GM12892 (cell line): Measurements from ENCODE around the gene NAA40.
A peak's percentile ranks its signal among the peaks of the same experiment; 100 is the strongest.

Source experiments
- DNase-seq: peaks from one replicate; pipeline ENCODE4 v3.0.0; 2011; ENCODE audit not compliant: insufficient read length
- FAIRE-seq: peaks from 2 replicates; lab custom pipeline; 2011; peaks lifted over from hg19 to GRCh38; lab: Jason Lieb, UNC
- POLR2A ChIP-seq: IDR thresholded peaks from 2 replicates; pipeline ENCODE4 v1.6.1; 2011; ENCODE audit warnings: low read depth, low read length, control low read depth
- POLR2AphosphoS5 ChIP-seq: IDR thresholded peaks from 2 replicates; pipeline ENCODE4 v1.6.1; 2011; ENCODE audit warnings: low read depth, low read length, control low read depth
- TAF1 ChIP-seq: IDR thresholded peaks from 2 replicates; pipeline ENCODE4 v1.6.1; 2011; ENCODE audit warnings: low read depth, mild to moderate bottlenecking, control low read depth, low read length, borderline replicate concordance

Gene NAA40

DNA sequence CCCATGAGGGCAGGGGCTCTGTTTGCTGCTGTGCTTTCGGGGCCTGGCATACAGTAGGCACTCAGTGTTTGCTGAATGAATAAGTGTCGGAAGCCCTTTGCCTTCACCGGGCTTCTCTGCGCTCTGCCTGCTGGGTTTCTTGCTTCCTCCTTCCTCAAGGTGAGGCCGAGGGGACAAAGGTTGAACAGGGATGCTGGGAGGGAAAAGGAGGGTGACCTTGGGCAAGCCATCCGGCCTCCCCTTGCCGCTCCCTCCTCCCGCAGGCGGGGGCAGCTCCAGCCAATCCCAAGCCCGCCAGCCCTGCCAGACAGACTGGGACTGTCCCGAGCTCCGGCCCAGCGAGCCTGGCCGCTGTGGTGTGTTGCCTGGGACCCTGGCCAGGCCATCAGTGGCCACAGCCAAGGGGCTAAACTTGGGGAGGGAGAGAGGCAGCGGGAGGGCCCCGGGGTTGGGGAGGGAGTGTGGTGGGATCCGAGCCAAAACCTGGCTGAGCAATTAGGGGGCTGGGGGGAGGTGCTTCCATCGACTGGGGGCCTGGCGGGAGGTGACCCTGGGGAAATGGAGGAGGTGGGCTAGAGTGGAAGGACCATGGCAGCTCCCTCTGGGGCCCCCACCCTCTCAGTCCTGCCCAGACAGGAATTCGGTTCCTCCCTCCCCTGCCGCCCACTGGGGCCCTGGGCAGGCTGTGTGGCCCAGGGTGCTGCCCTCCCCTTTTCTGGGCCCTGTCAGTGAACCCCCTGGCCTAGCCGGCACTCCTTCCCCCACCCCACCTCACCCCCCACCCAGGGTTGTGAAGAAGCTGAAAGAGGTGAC lies 18.5 kb upstream of the NAA40 start:
- DNase-seq (no peak), FAIRE-seq (no peak)
- TF ChIP-seq TAF1 (no peak), POLR2A (no peak), POLR2AphosphoS5 (no peak)

DNA sequence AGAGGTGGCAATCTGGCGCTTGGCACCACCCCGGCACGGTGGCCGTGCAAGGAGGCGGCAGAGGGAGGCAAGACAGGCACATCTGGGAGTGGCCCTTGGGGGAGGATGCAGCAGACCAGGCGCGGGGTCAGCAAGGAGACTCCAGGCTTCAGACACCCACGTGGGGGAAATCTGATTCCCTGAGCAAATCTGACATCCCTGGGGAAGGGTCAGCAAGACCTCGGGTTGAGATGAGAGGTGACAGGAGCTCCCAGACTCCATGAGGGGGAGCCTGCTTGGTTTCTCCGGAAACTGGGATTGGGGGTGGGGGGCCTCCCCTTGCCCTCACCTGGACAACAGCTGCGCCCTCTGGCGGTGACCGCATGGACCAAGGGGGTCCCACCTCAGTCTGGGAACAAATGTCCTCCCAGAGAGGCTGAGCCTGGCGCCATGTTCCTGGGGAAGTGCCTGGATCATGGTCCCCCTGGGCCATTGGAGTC lies 17.8 kb upstream of the NAA40 start:
- FAIRE-seq (peak; percentile 21), DNase-seq (no peak)
- TF ChIP-seq POLR2AphosphoS5: no peak
- no peak for TF ChIP-seq POLR2A
- TF ChIP-seq TAF1: no peak

DNA sequence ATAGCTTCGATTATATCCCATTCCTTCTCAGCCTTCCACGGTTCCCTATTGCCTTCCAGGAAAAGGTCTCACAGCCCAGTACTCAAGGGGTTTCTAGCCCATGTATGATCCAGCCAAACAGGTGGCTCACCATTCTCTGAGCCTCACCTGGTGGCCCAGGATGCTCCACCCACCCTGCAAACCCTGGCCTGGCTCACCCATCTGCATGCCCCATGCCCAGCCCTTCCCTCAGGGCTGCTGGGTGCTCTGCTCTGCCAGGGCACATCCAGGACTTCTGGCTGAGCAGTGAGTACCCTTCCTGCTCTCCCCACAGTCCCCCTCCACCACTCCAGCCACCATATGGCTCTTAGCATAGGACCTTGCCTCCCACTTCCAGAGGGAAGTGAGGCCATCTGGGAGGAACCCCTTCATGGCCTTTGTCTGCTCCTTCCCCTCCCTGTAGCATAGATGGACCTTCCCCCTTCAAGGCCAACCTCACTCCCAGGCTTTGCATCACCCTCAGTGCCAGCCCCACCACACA lies 16.1 kb upstream of the NAA40 start:
- FAIRE-seq: no peak
- TF ChIP-seq TAF1 (no peak), POLR2AphosphoS5 (no peak), POLR2A (no peak)
- no peak for DNase-seq

DNA sequence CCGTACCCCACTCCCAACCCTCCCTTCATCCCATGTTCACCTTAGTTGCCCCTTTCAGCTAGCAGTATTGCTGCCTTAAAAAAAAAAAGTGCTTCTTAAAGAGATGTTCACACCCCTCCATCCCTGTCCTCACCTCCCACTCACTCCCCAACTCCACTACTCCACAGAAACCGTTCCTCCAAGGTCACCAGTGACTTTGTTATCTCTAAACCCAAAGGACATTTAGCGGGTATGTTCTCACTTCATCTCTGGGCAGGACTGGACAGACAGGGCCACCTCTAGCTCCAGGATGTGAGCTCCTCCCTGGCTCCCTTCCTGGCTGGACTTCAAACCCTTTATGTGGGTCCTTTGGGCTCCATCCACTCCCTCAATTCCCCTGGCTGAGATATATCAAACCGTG lies 15.5 kb upstream of the NAA40 start:
- DNase-seq (no peak), FAIRE-seq (no peak)
- no peak for TF ChIP-seq POLR2A
- TF ChIP-seq POLR2AphosphoS5: no peak
- TF ChIP-seq TAF1: no peak

DNA sequence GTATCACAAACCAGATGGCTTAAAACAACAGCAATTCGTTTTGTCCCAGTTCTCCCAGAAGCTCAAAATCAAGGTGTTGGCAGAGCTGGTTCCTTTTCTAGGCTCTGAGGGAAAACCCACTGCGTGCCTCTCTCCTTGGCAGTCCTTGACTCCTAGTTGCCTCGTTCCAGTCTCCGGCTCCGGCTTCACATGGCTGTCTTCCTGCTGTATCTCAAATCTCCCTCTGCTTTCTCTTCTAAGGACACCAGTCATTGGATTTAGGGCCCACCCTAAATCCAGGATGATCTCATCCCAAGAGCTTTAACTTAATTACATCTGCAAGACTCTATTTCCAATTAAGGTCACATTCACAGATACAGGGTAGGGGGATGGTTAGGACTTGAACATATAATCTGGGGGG lies 9.2 kb upstream of the NAA40 start:
- TF ChIP-seq TAF1 (no peak), POLR2AphosphoS5 (no peak), POLR2A (no peak)
- no peak for DNase-seq
- FAIRE-seq: no peak

DNA sequence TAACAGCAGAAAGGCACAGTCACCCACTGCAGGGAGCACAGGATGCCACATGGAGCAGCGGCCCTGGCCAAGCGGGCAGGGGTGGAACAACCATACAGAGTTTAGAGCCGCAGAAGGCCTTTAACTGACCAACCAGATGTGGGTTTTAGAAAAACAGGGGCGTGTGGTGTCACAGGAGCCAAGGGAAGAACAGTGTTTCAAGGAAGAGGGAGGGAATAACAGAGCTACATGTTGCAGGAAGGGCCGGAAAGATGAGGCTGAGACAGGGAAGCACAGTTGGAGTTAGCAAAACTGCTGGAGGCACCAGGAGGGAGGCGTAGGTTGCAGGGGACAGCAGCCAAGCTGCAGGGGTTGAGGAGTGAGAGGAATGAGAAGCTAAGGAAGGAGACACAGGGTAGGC lies 7.8 kb upstream of the NAA40 start:
- DNase-seq (no peak), FAIRE-seq (no peak)
- TF ChIP-seq POLR2A: no peak

DNA sequence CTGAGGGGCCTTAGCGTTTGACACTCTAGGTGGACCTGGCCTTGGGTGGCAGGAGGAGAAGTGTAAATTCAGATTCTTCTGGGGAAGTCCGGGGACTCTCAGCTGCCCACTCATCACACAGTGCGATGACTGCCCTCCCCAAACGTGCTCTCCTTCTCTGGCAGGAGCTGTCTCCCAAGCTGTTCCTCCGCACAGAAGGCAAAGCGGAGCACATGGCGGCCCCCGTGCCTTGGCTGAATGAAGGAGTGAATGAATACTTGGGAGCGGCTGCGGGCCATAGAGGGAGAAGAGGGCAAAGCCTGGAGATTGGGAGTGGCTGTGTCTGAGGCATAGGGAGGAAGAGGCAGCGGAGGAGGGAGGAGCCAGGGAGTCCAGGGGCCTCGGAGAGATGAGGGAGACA lies 6.9 kb upstream of the NAA40 start:
- DNase-seq (no peak), FAIRE-seq (no peak)
- TF ChIP-seq TAF1 (no peak), POLR2AphosphoS5 (no peak), POLR2A (no peak)

DNA sequence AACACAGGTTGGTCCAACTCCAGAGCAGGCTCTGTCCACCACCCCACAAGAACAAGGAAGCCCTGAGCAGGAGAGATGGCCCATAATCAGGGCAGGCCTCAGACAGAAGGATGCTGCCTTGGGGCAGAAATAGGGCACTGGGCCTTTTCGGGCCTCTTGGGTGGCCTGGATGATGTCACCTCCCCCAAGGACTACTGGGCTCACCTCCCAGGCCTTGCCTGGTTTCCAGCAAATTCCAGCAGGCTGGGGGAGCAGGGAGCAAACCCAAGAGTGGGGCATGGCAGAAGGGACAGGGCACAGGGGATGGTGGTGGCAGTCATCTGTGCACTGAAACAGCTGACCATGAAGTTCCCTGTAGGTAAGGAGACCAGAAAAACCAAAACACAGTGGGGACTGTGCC lies 5.3 kb upstream of the NAA40 start:
- DNase-seq (no peak), FAIRE-seq (no peak)
- TF ChIP-seq POLR2AphosphoS5 (no peak), TAF1 (no peak), POLR2A (no peak)

DNA sequence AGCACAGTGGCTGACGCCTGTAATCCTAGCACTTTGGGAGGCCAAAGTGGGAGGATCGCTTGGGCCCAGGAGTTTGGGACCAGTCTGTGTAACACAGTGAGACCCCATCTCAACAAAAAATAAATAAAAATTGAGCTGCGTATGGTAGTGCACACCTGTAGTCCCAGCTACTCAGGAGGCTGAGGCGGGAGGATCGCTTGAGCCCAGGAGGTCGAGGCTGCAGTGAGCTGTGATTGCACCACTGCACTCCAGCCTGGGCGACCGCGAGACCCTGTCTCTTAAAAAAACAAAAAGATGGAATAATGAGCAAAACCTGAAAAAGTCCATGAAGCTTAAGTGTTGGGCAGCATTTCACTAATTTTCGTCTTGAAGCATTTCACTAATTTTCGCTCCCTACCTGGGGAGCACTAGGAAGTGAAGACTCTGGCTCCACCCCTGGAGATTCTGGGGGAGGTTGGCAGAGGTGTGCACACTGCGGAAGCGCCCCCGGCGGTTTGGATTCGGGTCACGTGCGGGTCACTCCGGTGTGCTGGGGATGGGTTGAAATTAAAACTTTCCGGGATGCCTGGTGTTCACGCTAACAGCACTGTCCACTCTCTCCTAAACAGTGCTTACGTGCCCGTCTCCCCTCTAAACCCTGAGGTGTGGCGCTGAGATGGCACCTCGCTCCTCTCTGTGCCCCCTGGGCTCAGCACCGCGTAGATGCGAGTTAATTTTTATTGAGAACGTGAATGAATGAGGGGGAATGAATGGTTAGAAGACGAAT lies 906 bp upstream of the NAA40 start:
- FAIRE-seq (no peak), DNase-seq (no peak)
- no peak for TF ChIP-seq TAF1
- TF ChIP-seq POLR2AphosphoS5: no peak
- TF ChIP-seq POLR2A: no peak

DNA sequence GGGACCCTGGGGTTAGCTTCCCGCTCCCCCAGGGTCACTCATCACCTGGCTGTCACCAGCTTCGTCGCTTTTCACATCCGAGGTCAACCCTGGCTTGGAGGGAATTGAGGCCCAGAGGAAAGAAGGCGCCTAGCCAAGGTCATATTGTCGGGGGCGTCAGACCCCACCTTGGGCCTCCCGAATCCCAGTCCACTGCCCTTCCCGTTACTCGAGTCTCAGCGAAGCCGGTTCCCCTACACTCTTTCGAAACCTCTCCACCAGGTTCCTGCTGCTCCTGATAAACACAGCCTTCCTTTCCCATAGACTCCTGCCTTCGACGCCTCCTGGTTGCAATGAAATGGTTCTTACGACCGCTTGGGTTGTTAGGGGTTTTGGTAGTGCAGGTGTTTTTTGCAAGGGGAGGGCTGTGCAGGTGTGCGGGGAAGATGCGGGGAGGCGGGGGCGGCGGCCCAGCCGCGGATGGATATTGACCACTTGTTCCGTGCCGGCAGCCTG lies 642 bp downstream of the NAA40 start:
- DNase-seq (no peak), FAIRE-seq (no peak)
- TF ChIP-seq POLR2AphosphoS5 (no peak), POLR2A (no peak), TAF1 (no peak)

DNA sequence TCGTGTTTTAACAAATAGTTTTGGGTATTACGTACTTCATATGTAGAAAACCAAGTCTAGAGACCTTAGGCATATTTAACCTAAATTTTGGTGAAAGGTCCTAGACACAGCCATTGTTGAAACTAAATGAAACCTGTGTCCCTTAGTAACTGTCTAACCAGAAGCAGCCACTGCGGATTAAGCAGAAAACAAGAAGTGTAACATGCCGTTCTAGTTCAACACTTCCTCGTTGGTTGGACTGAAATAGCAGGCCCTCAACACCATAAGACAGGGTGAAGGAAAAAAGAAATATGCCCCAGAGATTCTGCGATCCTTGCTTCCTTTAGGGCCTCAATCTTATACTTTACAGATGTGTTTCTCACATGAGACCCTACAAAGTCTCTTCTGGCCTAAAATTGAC lies 2.0 kb downstream of the NAA40 start:
- TF ChIP-seq TAF1 (no peak), POLR2AphosphoS5 (no peak), POLR2A (no peak)
- DNase-seq (no peak), FAIRE-seq (peak; percentile 24)
